Measurements from ENCODE around the gene FOXD1. TPM values are rescaled to one million over a fixed set of nuclear protein-coding genes. Genes with fewer than 3 reads are reported as not detected.

The FOXD1 gene
- total and polyA plus RNA-seq, 9 of the 15 experiments (the other 6 are each of a cell fraction or from before 2014, with no cell fraction given): 0.03 to 0.40 (median 0.10) TPM; not detected in 4

GRCh38 chr5:73448463-73449136 is at the start of gene FOXD1 (continued):
- TF ChIP-seq ELF2 (CRISPR knock-in tag; IDR thresholded peaks at IDR 0.05) (no peak), THRA (IDR thresholded peaks at IDR 0.05) (no peak), HMG20B (CRISPR knock-in tag; IDR thresholded peaks at IDR 0.05) (no peak), PTTG1 (tag; IDR thresholded peaks at IDR 0.05; ENCODE audit: low read depth) (no peak), NFE2L1 (tag; IDR thresholded peaks at IDR 0.05; ENCODE audit: borderline replicate concordance, low read depth) (no peak), TEAD4 (IDR thresholded peaks at IDR 0.05; ENCODE audit: low read length) (no peak), TEAD4 (CRISPR knock-in tag; IDR thresholded peaks at IDR 0.05; ENCODE audit: borderline replicate concordance) (no peak), ZBTB17 (CRISPR knock-in tag; IDR thresholded peaks at IDR 0.05) (no peak), ZNF436 (CRISPR knock-in tag; IDR thresholded peaks at IDR 0.05) (no peak), THAP12 (CRISPR knock-in tag; IDR thresholded peaks at IDR 0.05) (no peak), ZFP30 (CRISPR knock-in tag; IDR thresholded peaks at IDR 0.05; ENCODE audit: borderline replicate concordance) (no peak), RNF219 (CRISPR knock-in tag; IDR thresholded peaks at IDR 0.05) (no peak), SIN3B (IDR thresholded peaks at IDR 0.05; ENCODE audit: low read depth) (no peak), ELF4 (CRISPR knock-in tag; IDR thresholded peaks at IDR 0.05) (no peak), MEF2A (IDR thresholded peaks at IDR 0.05; ENCODE audit: control insufficient read depth, low read depth, low read length) (no peak), ZBTB5 (IDR thresholded peaks at IDR 0.05) (no peak), BCOR (IDR thresholded peaks at IDR 0.05) (peak; percentile 31; the same call in 1 of the 2 replicates), ZNF384 (IDR thresholded peaks at IDR 0.05; ENCODE audit: low read depth, low read length) (no peak), RBFOX2 (IDR thresholded peaks at IDR 0.05; ENCODE audit: low read depth, low read length) (peak; percentile 55; the same call in 1 of the 2 replicates), PYGO2 (tag; IDR thresholded peaks at IDR 0.05) (no peak), TRIM28 (IDR thresholded peaks at IDR 0.05) (no peak), MAFF (IDR thresholded peaks at IDR 0.05; ENCODE audit: low read length) (no peak), ZNF124 (CRISPR knock-in tag; IDR thresholded peaks at IDR 0.05) (no peak)

Data from K562 (cell line).